Duodenal mucosa (tissue), 2 donors: ENCODE measurements around the gene NKX2-8.
"Not testable (repeated sequence)": the region's sequence is repeated elsewhere in the genome, so short reads cannot be mapped to it uniquely, and the experiment has no call there.

Experiments used
- H3K27ac ChIP-seq: one replicate; pipeline ENCODE4 v1.7.0; 2013; ENCODE audit warnings: low read depth, low read length
- H3K27me3 ChIP-seq, 2 donors: one replicate each; pipeline ENCODE4 v1.7.0; 2013; ENCODE audit warnings: low read length in 2 of 2, control low read depth in 1 of 2; ENCODE audit not compliant: insufficient read depth in 2 of 2, control insufficient read depth in 1 of 2
- H3K36me3 ChIP-seq, 2 donors: one replicate each; pipeline ENCODE4 v1.7.0; 2013; ENCODE audit warnings: low read length in 2 of 2, control low read depth in 1 of 2; ENCODE audit not compliant: insufficient read depth in 2 of 2, control insufficient read depth in 1 of 2
- H3K4me1 ChIP-seq, 2 donors: one replicate each; pipeline ENCODE4 v1.7.0; 2013; ENCODE audit warnings: low read length in 2 of 2, control low read depth in 1 of 2; ENCODE audit not compliant: insufficient read depth in 2 of 2, control insufficient read depth in 1 of 2
- H3K4me3 ChIP-seq, 2 donors: one replicate each; pipeline ENCODE4 v1.7.0; 2013; ENCODE audit warnings: low read length in 2 of 2, low read depth in 1 of 2
- H3K9ac ChIP-seq, 2 donors: one replicate each; pipeline ENCODE4 v1.7.0; 2013; ENCODE audit warnings: low read length in 2 of 2, low read depth in 1 of 2
- H3K9me3 ChIP-seq, 2 donors: one replicate each; pipeline ENCODE4 v1.7.0; 2013; ENCODE audit warnings: low read length in 2 of 2, control low read depth in 1 of 2; ENCODE audit not compliant: control insufficient read depth in 1 of 2

The NKX2-8 gene

DNA sequence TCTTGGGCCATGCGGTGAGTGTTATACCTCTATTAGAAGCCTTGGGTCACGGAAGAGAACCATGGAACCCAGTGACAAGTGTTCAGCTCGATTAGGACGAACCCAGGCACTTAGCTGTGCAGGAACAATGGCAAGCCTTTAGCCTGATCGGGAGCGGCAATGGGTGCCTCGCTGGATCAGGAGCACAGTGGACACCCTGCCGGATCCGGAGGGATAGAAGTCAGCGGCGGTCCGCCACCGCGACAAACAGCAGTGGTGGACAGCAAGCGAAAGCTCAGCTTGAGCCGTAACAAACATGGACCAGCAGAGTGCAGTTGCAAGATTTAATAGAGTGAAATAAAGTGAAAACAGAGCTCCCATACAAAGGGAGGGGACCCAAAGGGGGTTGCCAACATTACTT is 38.1 kb downstream of the NKX2-8 start:
- not testable (repeated sequence) for H3K27me3 ChIP-seq, H3K4me1 ChIP-seq, H3K9me3 ChIP-seq, H3K36me3 ChIP-seq, H3K9ac ChIP-seq, H3K27ac ChIP-seq, H3K4me3 ChIP-seq

DNA sequence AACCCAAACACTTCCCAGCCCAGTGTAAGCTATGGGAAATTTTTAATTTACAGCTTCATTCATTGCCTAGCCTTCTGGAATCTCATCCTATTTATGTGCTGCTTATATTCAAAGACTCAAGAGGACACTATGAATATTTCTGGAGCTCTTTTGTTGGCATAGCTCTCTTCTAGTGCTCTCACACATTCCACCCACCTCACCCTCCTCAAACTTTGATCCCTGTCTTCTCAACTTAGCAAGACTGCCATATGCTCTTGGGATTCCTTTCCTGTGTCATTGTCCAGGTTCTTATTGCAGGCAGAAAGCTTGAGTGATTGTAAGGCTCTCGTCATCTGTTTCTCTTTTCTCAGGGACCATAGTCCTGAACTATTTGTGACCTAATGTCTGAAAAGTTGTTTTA is 44.4 kb downstream of the NKX2-8 start:
- no peaks in the 10 kb centered on the region for H3K4me1 ChIP-seq
- H3K4me3 ChIP-seq: no peak overlapping the region
- no peaks in the 10 kb centered on the region for H3K36me3 ChIP-seq
- no peak overlapping the region for H3K9ac ChIP-seq
- peaks cover 0 to 4% of the 10 kb centered on the region in 2 donors for H3K27me3 ChIP-seq
- no peak overlapping the region for H3K27ac ChIP-seq
- no peaks in the 10 kb centered on the region for H3K9me3 ChIP-seq
